OCI-LY1 (cell line): ENCODE data around the gene MMP13.

Experiments
- CTCF ChIP-seq: fragments of 200-600 bp; sonication (generic), shearing (Covaris generic); IDR thresholded peaks from 2 replicates; pipeline ENCODE4 v1.5.1; 2017; ENCODE audit warnings: mild to moderate bottlenecking, antibody characterized with exemption, low read length, moderate library complexity, mixed read lengths
- EZH2 ChIP-seq: fragments of 200-600 bp; sonication (generic), shearing (Covaris generic); IDR thresholded peaks from 2 replicates; pipeline ENCODE4 v1.8.0; 2017; ENCODE audit warnings: borderline replicate concordance, mixed run types, mild to moderate bottlenecking, antibody characterized with exemption, low read length, moderate library complexity, mixed read lengths

- no peak for TF ChIP-seq CTCF
- TF ChIP-seq EZH2 = no peak
These were observed 22.9 kb downstream of the MMP13 start for GRCh38 chr11:102932678-102933077.
